Measurements from ENCODE around the gene TNNI3K.
"Not testable (repeated sequence)": the region's sequence is repeated elsewhere in the genome, so short reads cannot be mapped to it uniquely, and the experiment has no call there.

The TNNI3K gene

GRCh38 chr1:74237035-74237434 lies 1.8 kb downstream of the TNNI3K start:
- H3K27me3 ChIP-seq (replicated peaks; ENCODE audit: control insufficient read depth, insufficient read depth, low read length): no peaks in the 10 kb centered on the region
- TF ChIP-seq, protein P1, sequence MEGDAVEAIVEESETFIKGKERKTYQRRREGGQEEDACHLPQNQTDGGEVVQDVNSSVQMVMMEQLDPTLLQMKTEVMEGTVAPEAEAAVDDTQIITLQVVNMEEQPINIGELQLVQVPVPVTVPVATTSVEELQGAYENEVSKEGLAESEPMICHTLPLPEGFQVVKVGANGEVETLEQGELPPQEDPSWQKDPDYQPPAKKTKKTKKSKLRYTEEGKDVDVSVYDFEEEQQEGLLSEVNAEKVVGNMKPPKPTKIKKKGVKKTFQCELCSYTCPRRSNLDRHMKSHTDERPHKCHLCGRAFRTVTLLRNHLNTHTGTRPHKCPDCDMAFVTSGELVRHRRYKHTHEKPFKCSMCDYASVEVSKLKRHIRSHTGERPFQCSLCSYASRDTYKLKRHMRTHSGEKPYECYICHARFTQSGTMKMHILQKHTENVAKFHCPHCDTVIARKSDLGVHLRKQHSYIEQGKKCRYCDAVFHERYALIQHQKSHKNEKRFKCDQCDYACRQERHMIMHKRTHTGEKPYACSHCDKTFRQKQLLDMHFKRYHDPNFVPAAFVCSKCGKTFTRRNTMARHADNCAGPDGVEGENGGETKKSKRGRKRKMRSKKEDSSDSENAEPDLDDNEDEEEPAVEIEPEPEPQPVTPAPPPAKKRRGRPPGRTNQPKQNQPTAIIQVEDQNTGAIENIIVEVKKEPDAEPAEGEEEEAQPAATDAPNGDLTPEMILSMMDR (IDR thresholded peaks at IDR 0.05; ENCODE audit: insufficient read depth, low read length, poor library complexity, severe bottlenecking): no peak
- no peak overlapping the region for H3K4me3 ChIP-seq (replicated peaks; ENCODE audit: low read depth, low read length)
- H3K36me3 ChIP-seq (ENCODE audit: control insufficient read depth, insufficient read depth, low read length): no peaks in the 10 kb centered on the region
- DNase-seq (ENCODE audit: extremely low read depth, insufficient read length): no peak

GRCh38 chr1:74237787-74238186 lies 2.6 kb downstream of the TNNI3K start:
- TF ChIP-seq, protein P1 (IDR thresholded peaks at IDR 0.05; ENCODE audit: insufficient read depth, low read length, poor library complexity, severe bottlenecking): no peak
- Histone ChIP-seq H3K4me3 (replicated peaks; ENCODE audit: low read depth, low read length) (no peak overlapping the region), H3K36me3 (ENCODE audit: control insufficient read depth, insufficient read depth, low read length) (no peaks in the 10 kb centered on the region), H3K27me3 (replicated peaks; ENCODE audit: control insufficient read depth, insufficient read depth, low read length) (no peaks in the 10 kb centered on the region)
- DNase-seq (ENCODE audit: extremely low read depth, insufficient read length): no peak

GRCh38 chr1:74245168-74245772 lies 10.1 kb downstream of the TNNI3K start:
- DNase-seq (ENCODE audit: extremely low read depth, insufficient read length): no peak
- Histone ChIP-seq H3K4me3 (replicated peaks; ENCODE audit: low read depth, low read length) (no peak overlapping the region), H3K36me3 (ENCODE audit: control insufficient read depth, insufficient read depth, low read length) (no peaks in the 10 kb centered on the region), H3K27me3 (replicated peaks; ENCODE audit: control insufficient read depth, insufficient read depth, low read length) (no peaks in the 10 kb centered on the region)
- TF ChIP-seq, protein P1 (IDR thresholded peaks at IDR 0.05; ENCODE audit: insufficient read depth, low read length, poor library complexity, severe bottlenecking): no peak

DNA sequence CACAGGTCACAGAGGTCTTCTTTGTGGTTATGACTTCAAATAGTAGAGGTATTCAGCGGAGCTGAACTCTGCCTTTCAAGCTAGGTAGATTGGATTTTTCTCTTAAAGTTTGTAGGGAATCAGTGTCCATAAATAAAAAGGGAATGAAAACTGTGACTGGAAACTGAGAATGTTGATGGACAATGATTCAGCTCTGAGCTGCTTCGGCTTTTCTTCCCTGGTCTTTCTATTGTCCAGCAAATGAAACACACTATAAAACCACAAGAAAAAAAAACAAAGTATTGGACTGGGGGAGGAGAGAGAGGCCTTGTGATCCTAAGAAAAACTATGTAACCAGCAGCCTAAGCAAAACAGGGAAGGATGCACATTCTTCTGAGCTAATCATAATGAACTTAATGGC lies 11.1 kb downstream of the TNNI3K start:
- TF ChIP-seq, protein P1 (IDR thresholded peaks at IDR 0.05; ENCODE audit: insufficient read depth, low read length, poor library complexity, severe bottlenecking): no peak
- no peaks in the 10 kb centered on the region for H3K27me3 ChIP-seq (replicated peaks; ENCODE audit: control insufficient read depth, insufficient read depth, low read length)
- DNase-seq (ENCODE audit: extremely low read depth, insufficient read length): no peak
- no peak overlapping the region for H3K4me3 ChIP-seq (replicated peaks; ENCODE audit: low read depth, low read length)
- H3K36me3 ChIP-seq (ENCODE audit: control insufficient read depth, insufficient read depth, low read length): no peaks in the 10 kb centered on the region

DNA sequence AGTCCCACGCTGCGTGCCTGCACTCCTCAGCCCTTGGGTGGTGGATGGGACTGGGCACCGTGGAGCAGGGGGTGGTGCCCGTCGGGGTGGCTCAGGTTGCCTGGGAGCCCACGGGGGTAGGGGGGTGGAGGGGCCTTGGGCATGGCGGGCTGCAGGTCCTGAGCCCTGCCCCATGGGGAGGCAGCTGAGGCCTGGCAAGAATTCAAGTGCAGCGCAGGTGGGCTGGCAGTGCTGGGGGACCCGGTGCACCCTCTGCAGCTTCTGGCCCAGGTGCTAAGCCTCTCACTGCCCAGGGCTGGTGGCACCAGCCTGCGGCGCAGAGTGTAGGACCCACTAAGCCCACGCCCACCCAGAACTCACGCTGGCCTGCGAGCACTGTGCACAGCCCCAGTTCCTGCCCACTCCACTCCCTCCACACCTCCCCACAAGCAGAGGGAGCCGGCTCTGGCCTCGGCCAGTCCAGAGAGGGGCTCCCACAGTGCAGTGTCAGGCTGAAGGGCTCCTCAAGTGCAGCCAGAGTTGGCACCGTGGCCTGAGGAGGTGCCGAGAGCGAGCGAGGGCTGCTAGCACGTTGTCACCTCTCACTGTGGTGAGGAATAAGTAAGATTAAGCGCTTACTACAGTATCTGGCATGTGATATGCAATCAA lies 12.8 kb downstream of the TNNI3K start:
- Histone ChIP-seq H3K4me3 (replicated peaks; ENCODE audit: low read depth, low read length) (no peak overlapping the region), H3K27me3 (replicated peaks; ENCODE audit: control insufficient read depth, insufficient read depth, low read length) (no peaks in the 10 kb centered on the region), H3K36me3 (ENCODE audit: control insufficient read depth, insufficient read depth, low read length) (no peaks in the 10 kb centered on the region)
- TF ChIP-seq, protein P1 (IDR thresholded peaks at IDR 0.05; ENCODE audit: insufficient read depth, low read length, poor library complexity, severe bottlenecking): no peak
- no peak for DNase-seq (ENCODE audit: extremely low read depth, insufficient read length)

GRCh38 chr1:74253243-74253824 lies 18.1 kb downstream of the TNNI3K start:
- not testable (repeated sequence) for H3K36me3 ChIP-seq (ENCODE audit: control insufficient read depth, insufficient read depth, low read length); DNase-seq (ENCODE audit: extremely low read depth, insufficient read length); H3K27me3 ChIP-seq (replicated peaks; ENCODE audit: control insufficient read depth, insufficient read depth, low read length); H3K4me3 ChIP-seq (replicated peaks; ENCODE audit: low read depth, low read length)
